ENCODE data around the gene LHFPL5. TPM values are rescaled to one million over a fixed set of nuclear protein-coding genes. Genes with fewer than 3 reads are reported as not detected.

The LHFPL5 gene
- total and polyA plus RNA-seq, 5 donors from 2014 or later = not detected

- Mint-ChIP-seq H3K27me3 (no peaks in the 10 kb centered on the region), H3K36me3 (peaks cover 52% of the 10 kb centered on the region), H3K9me3 (no peaks in the 10 kb centered on the region), H3K4me1 (peaks cover 0 to 16% (median 7%) of the 10 kb centered on the region in 4 donors), H3K4me3 (no peak overlapping the region), H3K27ac (no peak overlapping the region)
- peaks cover 39% of the 10 kb centered on the region for H3K36me3 ChIP-seq (ENCODE audit: control insufficient read depth, insufficient read depth, low read length)
- H3K4me3 ChIP-seq (ENCODE audit: low read depth, low read length) = no peak overlapping the region
- no peak for DNase-seq
- no peak overlapping the region for H3K27ac ChIP-seq (ENCODE audit: insufficient read depth, low read length, poor library complexity, severe bottlenecking)
- no peaks in the 10 kb centered on the region for H3K27me3 ChIP-seq (ENCODE audit: control insufficient read depth, insufficient read depth, low read length)
- no peaks in the 10 kb centered on the region for H3K9me3 ChIP-seq (ENCODE audit: control insufficient read depth in 2 of 2, low read length in 2 of 2)
- no peak for ATAC-seq (ENCODE audit: low read depth in 2 of 2)
- H3K4me1 ChIP-seq (ENCODE audit: control insufficient read depth, insufficient read depth, low read length, poor library complexity, severe bottlenecking) = no peaks in the 10 kb centered on the region
Observed at GRCh38 chr6:35859367-35859766, 54.2 kb downstream of the LHFPL5 start.

Other genes with a start within 250 kb of the LHFPL5 start
- gene FKBP5, start 116.4 kb upstream of the LHFPL5 start, total RNA-seq = 55.0 TPM
- gene FKBP5, start 116.4 kb upstream of the LHFPL5 start, polyA plus RNA-seq = 100 to 1,000 TPM in 2 of 4 donors, 10 to 100 TPM in 2; 27.5 to 157 (median 106) TPM
- gene ARMC12, start 68.3 kb upstream of the LHFPL5 start, total RNA-seq = 0.57 TPM
- not detected for gene ARMC12, start 68.3 kb upstream of the LHFPL5 start, polyA plus RNA-seq
- gene CLPSL2, start 28.8 kb upstream of the LHFPL5 start, total RNA-seq = not detected
- not detected for gene CLPSL2, start 28.8 kb upstream of the LHFPL5 start, polyA plus RNA-seq
- gene CLPSL1, start 24.3 kb upstream of the LHFPL5 start, total RNA-seq = not detected
- gene CLPSL1, start 24.3 kb upstream of the LHFPL5 start, polyA plus RNA-seq = not detected
- gene CLPS, start 8.0 kb upstream of the LHFPL5 start, total RNA-seq = not detected
- gene CLPS, start 8.0 kb upstream of the LHFPL5 start, polyA plus RNA-seq = not detected
- 47.0 TPM for gene SRPK1, start 115.7 kb downstream of the LHFPL5 start, total RNA-seq
- gene SRPK1, start 115.7 kb downstream of the LHFPL5 start, polyA plus RNA-seq = 10 to 100 TPM; 53.5 to 65.4 (median 57.8) TPM
- not detected for gene SLC26A8, start 219.3 kb downstream of the LHFPL5 start, total RNA-seq
- not detected for gene SLC26A8, start 219.3 kb downstream of the LHFPL5 start, polyA plus RNA-seq
- gene MAPK14, start 222.5 kb downstream of the LHFPL5 start, total RNA-seq = 62.5 TPM
- gene MAPK14, start 222.5 kb downstream of the LHFPL5 start, polyA plus RNA-seq = 10 to 100 TPM; 44.6 to 65.0 (median 53.7) TPM

All from CD4-positive, CD25-positive, alpha-beta regulatory T cell (primary cell).